Right forelimb (tissue), 1 donor: ENCODE data around the gene TMEM219.
"Not testable (repeated sequence)": the region's sequence is repeated elsewhere in the genome, so short reads cannot be mapped to it uniquely, and the experiment has no call there.

Experiments
- DNase-seq: peaks from one replicate; pipeline ENCODE4 v3.0.0-alpha.2; 2018

TMEM219 gene

DNA sequence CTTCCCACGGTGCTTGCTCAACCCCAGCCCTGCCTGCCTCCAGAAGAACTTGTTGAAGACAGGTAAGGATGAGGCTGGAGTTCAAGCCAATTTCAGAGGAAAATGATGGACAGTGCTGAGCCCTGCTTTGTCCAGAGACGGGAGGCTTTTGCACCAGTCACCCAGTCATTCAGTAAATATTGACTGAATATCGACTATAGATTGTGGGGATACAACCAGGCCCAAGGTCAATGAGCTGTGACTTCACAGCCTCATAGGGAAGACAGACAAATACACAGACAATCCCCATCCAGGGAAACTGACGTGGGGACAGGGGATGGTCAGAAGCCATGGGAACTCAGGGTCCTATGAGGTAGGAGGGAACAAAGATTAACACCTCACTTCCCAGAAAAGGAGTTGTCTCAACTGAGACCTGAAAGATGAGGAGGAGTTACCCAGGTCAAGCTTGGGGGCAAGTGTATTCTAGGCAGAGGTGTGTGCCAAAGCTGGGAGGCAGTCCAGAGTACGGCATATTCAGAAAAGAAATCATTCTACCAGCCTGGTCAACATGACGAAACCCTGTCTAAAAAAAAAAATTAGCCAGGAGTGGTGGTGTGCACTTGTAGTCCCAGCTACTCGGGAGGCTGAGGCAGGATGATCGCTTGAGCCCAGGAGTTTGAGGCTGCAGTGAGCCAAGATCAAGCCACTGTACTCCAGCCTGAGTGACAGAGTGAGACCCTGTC is 54.8 kb downstream of the TMEM219 start:
- no peak for DNase-seq

GRCh38 chr16:30017277-30017656 is 55.4 kb downstream of the TMEM219 start:
- DNase-seq, result no peak

GRCh38 chr16:30017937-30018336 is 56.1 kb downstream of the TMEM219 start:
- DNase-seq, result not testable (repeated sequence)

- DNase-seq, result no peak
These were observed 56.9 kb downstream of the TMEM219 start for GRCh38 chr16:30018731-30019158.
